Measurements from ENCODE around the gene TRHDE.
"Not testable (repeated sequence)": the region's sequence is repeated elsewhere in the genome, so short reads cannot be mapped to it uniquely, and the experiment has no call there.

Gene TRHDE

DNA sequence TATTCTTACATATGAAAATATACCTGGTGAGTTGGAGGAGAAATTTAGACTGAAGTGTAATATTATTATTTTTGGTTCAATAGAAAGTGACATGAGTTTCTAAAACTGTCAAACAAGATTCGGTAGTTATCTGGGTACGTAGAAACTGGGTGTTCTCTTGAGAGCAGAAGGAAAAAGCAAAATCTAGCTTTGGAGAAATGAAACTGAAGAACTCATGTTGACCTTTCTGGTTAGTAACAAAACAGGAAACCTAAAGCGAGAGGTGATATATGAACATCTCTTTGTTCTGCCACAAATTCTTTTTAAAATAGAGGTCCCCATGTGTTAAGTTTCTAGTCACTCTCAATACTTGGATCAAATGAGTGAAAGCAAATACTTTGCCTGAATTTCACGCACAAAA, 401.7 kb downstream of the TRHDE start:
- DNase-seq, result no peak

DNA sequence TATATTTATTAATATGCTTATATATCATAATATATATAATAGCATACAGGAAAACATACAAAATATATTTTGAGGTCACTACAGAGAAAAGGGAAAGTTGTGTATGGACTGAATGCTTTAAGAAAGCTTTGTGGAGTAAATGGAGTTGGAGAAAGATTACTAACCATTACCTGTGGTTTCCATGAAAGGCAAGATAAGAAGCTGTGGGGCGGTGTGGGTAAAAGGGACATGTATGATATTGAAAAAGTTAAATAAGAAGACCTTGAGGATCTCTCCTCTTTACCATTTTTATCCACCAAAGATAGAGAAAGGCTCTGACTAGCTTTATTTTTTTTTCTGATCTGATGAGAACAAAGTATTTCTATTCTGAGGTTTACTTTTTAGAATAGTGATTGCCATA, 404.4 kb downstream of the TRHDE start:
- no peak for DNase-seq

DNA sequence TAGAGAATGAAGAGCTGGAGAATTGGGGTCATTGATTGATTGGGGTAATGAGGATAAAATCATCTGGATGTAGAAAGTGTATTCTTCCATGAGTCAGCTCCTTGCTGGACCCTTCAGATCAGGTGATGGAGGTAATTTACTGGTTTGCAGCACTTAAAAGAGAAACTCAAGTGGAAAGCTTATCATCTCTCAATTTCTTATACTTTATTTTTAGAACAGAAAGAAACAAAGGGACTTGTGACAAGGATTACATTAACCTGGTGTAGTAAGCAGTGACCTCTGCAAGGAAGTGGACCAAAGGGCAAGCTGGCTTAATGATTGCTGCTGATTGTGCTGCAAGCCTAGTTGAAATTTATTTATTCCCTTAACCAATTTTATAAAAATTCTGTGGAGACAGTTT, 405.0 kb downstream of the TRHDE start:
- DNase-seq, result no peak

DNA sequence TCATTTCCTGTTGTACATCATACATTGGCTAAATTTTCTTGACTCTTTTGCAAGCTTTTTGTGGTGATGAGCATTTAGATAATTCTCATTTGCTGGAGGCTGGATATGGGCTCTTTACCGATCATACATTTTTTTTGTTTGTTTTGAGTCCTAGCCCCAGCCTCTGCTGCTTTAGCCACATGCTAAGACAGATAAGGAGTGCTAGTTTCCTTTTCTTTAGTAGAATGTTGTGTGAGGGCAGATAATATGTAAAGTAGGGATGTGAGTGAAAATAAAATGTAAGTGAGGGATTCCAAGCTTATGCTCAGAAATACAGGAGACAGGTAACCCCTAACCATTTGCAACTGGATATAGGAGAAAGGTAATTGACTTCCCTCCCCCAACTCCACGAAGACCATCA, 405.7 kb downstream of the TRHDE start:
- DNase-seq, result no peak

DNA sequence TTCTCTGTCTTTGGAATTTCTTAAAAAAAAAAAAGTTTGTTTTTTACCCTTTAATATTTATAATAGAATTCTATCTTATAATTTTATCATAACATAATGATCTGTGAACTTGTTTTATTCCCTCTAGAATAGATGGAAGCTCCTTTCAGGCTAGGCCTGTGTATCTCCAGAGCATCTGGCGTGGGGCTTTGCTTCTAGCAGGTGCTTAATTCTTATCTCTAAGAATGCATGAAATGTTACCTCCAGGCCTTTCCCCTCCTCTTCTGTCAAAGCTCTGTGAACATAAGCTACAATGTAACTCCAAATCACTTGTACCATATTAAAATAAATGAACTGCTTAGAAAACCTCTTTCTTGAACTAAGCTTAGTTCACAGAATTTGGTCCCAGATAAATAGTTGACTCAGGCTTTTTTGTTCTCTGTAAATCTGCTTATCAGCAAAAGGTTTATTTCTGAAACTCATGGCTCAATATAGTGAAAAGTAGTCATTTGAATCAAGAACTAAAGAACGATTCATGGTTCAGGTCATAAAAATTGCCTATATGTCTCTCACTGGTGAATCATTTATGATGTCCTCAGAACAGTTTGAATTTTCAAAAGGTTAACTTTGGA, 407.1 kb downstream of the TRHDE start:
- no peak for DNase-seq

DNA sequence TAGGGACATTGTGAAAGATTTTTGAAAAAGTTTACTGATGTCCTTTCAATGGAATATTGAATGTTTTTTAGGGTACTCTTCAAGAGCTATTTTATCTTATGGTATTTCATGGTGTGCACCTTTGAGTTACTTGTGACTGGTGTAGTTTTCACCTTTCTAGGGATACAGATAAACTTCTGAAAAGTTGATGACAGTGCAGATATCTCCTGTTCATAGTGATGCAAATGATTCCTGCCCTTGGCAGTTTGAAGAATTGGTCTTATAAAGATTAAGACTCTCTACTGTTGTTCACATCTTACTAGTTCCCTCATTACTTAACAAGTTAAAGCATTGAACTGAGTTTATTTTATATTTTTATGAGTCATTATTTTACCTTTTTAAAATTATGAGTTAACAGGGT, 408.9 kb downstream of the TRHDE start:
- no peak for DNase-seq

DNA sequence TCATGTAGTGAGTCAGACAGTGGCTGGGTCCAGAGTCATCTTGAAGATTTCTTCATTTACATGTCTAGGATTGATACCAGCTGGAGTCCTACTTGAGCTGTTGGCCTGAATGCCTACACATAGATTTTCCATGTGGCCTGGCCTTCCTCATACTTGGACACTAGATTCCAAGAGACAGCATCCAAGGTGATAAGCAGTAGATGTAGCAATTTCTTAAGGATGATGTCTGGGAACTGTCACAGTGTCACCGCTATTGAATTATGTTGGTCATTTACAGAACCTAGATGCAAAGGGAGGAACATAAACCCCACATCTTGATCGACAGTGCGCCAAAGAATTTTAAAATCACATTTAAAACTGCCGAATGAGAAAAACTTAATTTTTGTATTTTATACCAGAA, 412.3 kb downstream of the TRHDE start:
- no peak for DNase-seq

DNA sequence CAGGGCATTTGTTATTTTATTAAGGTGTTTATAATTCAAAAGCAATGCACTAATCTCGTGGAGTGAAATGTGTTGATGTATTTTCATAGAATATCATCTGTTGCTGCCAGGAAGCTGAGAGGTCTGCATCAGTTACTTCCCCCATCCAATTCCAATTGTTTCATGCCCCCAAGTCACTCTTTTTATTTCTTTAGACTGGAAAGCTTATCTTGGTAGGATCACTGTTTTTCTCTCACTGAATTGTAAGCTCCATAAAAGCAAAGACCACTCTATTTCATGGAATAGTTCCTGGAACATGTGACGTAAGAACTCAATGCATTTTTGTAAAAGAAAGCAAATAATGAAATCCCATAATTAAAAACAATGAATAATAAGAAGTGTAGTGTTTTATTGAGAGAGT, 420.2 kb downstream of the TRHDE start:
- no peak for DNase-seq

DNA sequence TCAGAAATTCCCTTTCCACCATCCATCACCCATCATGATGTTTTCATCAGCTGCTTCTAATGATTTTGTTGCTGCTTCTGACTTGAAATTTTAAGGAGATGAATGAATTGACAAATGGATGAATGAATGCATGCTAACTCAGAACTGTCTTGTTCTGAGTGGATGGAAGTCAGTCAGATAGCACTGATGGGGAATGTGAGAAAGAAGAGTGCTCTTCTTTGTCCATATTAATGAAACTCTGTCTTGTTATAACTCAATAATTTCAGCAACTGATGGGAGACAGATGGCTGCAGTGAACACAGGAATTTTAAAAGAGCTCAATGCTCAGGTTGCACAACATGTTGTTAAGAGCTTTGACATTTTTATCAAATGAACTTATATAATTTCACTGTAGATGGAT, 422.0 kb downstream of the TRHDE start:
- DNase-seq, result peak; percentile 25

DNA sequence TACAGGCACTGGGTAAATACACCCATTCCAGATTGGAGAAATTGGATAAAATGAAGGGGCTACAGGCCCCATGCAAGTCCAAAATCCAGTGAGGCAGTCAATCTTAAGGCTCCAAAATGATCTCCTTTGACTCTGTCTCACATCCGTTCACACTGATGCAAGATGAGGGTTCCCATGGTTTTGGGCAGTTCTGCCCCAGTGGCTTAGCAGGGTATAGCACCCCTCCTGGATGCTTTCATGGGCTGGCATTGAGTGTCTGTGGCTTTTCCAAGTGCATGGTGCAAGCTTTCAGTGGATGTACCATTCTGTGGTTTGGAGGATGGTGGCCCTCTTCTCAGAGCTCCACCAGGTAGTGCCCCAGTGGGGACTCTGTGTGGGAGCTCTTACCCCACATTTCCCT, 427.2 kb downstream of the TRHDE start:
- no peak for DNase-seq

DNA sequence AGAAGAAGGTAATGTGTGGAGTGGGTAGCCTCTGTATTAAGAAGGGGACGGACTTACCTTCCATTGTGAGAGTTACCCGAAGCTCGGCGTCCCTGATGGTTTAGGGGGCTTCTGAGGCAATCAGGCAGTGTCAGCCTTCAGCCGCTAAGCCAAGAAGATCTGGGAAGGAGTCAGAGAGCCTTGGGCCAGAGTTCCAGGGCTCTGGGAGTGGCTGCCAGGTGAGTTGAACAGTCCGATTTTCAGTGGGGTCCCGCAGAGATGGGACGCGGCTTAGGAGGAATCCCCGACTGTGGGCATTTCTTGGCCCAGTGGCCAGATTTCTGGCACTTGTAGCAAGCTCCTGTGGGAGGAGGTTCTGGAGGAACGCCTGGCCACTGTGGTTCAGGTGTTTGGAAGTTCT, 439.9 kb downstream of the TRHDE start:
- not testable (repeated sequence) for DNase-seq

DNA sequence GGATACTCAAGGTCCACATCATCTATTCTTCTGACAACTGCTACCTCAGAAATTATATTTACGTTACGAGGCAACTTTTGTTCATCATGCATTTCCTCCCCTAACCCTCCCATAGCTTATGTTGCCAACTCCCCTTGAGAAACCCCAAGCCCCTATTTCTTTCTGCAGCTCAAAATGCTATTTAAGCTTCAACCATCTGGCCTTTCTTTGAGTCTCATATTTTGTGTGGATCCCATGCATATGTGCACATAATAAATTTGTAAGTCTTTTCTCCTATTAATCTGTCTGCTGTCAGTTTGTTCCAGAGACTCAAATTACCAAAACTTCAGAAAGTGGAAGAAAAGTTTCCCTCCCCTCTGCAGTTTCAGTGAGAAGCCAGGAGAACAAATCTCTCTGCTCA, 444.1 kb downstream of the TRHDE start:
- no peak for DNase-seq

DNA sequence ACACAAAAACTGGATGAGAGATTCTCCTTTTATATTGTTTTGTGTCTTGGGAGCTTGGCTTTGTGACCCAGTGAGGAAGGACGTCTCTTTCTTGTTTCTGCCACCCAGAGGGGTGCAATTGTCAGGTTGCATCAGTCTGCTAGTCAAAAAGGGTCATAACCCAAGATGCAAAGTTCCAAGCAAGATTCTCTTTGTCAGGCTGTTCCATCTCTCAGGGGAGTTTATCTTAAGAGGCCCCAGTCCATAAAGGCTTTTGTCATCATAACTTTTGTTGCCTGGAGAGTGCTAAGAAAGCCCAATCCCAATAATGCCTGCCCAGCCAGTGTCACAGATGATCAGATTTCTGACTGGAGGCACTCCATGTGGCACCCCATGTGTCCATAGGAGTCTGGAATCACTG, 444.9 kb downstream of the TRHDE start:
- DNase-seq, result no peak

Data from NCI-H1694 treated with DMSO at 0.1 percent for 48 hours (cell line).